Measurements from ENCODE around the gene LAMA2.

DNA sequence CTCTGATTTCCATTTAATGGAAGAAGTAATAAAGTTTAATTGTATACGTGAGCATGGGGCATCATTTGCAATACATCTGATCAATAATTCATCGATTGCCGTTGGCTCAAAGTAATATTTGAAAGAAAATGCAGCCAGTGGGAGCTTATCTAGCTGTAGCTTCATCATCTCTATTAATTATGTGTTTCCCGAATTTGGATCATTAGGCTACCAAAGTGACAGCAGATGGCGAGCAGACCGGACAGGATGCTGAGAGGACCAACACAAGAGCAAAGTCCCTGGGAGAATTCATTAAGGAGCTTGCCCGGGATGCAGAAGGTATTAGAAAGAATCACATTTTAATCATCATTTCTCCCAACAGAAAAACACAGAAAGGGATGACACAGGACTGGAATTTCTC, 500.0 kb downstream of the LAMA2 start:
- no peak for TF ChIP-seq EZH2 (IDR thresholded peaks at IDR 0.05; ENCODE audit: insufficient read depth, low read length)
- TF ChIP-seq, protein P1, sequence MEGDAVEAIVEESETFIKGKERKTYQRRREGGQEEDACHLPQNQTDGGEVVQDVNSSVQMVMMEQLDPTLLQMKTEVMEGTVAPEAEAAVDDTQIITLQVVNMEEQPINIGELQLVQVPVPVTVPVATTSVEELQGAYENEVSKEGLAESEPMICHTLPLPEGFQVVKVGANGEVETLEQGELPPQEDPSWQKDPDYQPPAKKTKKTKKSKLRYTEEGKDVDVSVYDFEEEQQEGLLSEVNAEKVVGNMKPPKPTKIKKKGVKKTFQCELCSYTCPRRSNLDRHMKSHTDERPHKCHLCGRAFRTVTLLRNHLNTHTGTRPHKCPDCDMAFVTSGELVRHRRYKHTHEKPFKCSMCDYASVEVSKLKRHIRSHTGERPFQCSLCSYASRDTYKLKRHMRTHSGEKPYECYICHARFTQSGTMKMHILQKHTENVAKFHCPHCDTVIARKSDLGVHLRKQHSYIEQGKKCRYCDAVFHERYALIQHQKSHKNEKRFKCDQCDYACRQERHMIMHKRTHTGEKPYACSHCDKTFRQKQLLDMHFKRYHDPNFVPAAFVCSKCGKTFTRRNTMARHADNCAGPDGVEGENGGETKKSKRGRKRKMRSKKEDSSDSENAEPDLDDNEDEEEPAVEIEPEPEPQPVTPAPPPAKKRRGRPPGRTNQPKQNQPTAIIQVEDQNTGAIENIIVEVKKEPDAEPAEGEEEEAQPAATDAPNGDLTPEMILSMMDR (IDR thresholded peaks at IDR 0.05; ENCODE audit: insufficient read depth, low read depth, low read length): no peak
